HG03108 (cell line): ENCODE results near the gene TIMD4.
A peak's percentile ranks its signal among the peaks of the same experiment; 100 is the strongest.
"Not testable (repeated sequence)": the region's sequence is repeated elsewhere in the genome, so short reads cannot be mapped to it uniquely, and the experiment has no call there.

Source experiments
- ATAC-seq: cut with Tn5 transposase; IDR thresholded peaks from one replicate; pipeline ENCODE4 v1.9.1; 2021; ENCODE audit warnings: moderate library complexity; ENCODE audit not compliant: unreplicated experiment

TIMD4 gene

GRCh38 chr5:156963125-156963524, at the start of gene TIMD4:
Gene TIMD4, minus strand, starts transcription at chr5:156963226. Its CDS starts 28 bp downstream, at chr5:156963198.
- no peak for ATAC-seq

- no peak for ATAC-seq
These were observed 43.2 kb upstream of the TIMD4 start for GRCh38 chr5:157006262-157006661.

GRCh38 chr5:157004893-157005551, 42.0 kb upstream of the TIMD4 start:
- ATAC-seq: no peak

GRCh38 chr5:156991714-156992113, 28.7 kb upstream of the TIMD4 start:
- no peak for ATAC-seq

- no peak for ATAC-seq
These were observed 21.0 kb upstream of the TIMD4 start for GRCh38 chr5:156984064-156984463.

- ATAC-seq: no peak
These were observed 18.5 kb upstream of the TIMD4 start for GRCh38 chr5:156981481-156981880.

- ATAC-seq: no peak
These were observed 11.3 kb upstream of the TIMD4 start for GRCh38 chr5:156974328-156974727.

GRCh38 chr5:156971848-156972525, 9.0 kb upstream of the TIMD4 start:
- ATAC-seq: no peak

GRCh38 chr5:156971415-156971814, 8.4 kb upstream of the TIMD4 start:
- no peak for ATAC-seq

- ATAC-seq: not testable (repeated sequence)
These were observed 4.4 kb upstream of the TIMD4 start for GRCh38 chr5:156967386-156967785.

- no peak for ATAC-seq
These were observed 6.7 kb downstream of the TIMD4 start for GRCh38 chr5:156956321-156956720.

- no peak for ATAC-seq
These were observed 11.7 kb downstream of the TIMD4 start for GRCh38 chr5:156951359-156951758.

GRCh38 chr5:156950716-156951115, 12.3 kb downstream of the TIMD4 start:
- ATAC-seq: no peak

- no peak for ATAC-seq
These were observed 13.6 kb downstream of the TIMD4 start for GRCh38 chr5:156949424-156949823.

- no peak for ATAC-seq
These were observed 15.1 kb downstream of the TIMD4 start for GRCh38 chr5:156947925-156948324.

- peak; percentile 100 for ATAC-seq
These were observed 21.0 kb downstream of the TIMD4 start for GRCh38 chr5:156942064-156942463.

- not testable (repeated sequence) for ATAC-seq
These were observed 22.6 kb downstream of the TIMD4 start for GRCh38 chr5:156940462-156940861.

GRCh38 chr5:156936972-156937371, 26.1 kb downstream of the TIMD4 start:
- no peak for ATAC-seq

GRCh38 chr5:156934450-156935211, 28.4 kb downstream of the TIMD4 start:
- peak; percentile 39 for ATAC-seq

- no peak for ATAC-seq
These were observed 33.6 kb downstream of the TIMD4 start for GRCh38 chr5:156929366-156929948.

GRCh38 chr5:156927545-156927944, 35.5 kb downstream of the TIMD4 start:
- peak; percentile 47 for ATAC-seq
